ENCODE measurements around the gene GLT1D1.

GLT1D1 gene

GRCh38 chr12:128995619-128996018 is 142.3 kb downstream of the GLT1D1 start:
- DNase-seq (ENCODE audit: low read depth in 1 of 2, low spot score in 1 of 2) = no peak

- no peak for DNase-seq (ENCODE audit: low read depth in 1 of 2, low spot score in 1 of 2)
Observed at GRCh38 chr12:129001826-129002225, 148.5 kb downstream of the GLT1D1 start.

- DNase-seq (ENCODE audit: low read depth in 1 of 2, low spot score in 1 of 2) = no peak
Observed at GRCh38 chr12:129002427-129002826, 149.1 kb downstream of the GLT1D1 start.

GRCh38 chr12:129005416-129005815 is 152.1 kb downstream of the GLT1D1 start:
- no peak for DNase-seq (ENCODE audit: low read depth in 1 of 2, low spot score in 1 of 2)

GRCh38 chr12:129005829-129006228 is 152.6 kb downstream of the GLT1D1 start:
- DNase-seq (ENCODE audit: low read depth in 1 of 2, low spot score in 1 of 2) = no peak

DNA sequence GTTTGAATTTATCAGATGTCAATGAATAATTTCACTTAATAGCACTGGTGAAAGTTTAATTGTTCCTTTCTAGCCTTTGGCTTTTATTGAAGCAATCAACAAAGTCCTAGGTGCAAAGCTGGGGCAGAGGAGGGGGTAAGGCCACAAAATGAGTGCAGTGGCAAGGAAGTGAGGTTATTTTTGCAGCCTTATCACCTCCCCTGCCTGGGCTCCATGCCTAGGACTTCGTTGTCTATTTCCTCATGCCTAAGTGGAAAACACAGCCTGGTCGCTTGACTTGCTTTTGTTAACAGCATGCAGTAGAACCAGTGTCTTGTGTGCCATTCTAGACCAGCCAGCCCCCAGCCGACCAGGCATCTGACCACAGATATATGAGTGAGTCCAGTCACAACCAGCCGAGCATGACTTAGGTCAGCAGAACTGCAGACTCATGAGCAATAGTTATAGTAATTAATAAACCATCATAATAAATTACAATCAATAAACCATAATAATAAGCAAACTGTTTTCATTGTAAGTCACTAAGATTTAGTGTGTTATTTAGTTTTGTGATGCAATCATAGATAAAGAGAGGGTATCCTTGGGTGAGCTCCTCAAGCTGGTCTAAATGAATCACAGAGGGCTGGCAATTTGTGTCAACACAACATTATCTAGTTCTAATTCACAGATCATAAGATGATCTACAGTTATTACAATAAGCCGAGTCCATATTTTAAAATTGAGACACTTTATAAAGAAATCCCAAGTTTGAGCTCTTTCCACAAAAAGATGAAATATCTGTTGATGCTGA is 156.8 kb downstream of the GLT1D1 start:
- DNase-seq (ENCODE audit: low read depth in 1 of 2, low spot score in 1 of 2) = no peak

- no peak for DNase-seq (ENCODE audit: low read depth in 1 of 2, low spot score in 1 of 2)
Observed at GRCh38 chr12:129016159-129016558, 162.9 kb downstream of the GLT1D1 start.

DNA sequence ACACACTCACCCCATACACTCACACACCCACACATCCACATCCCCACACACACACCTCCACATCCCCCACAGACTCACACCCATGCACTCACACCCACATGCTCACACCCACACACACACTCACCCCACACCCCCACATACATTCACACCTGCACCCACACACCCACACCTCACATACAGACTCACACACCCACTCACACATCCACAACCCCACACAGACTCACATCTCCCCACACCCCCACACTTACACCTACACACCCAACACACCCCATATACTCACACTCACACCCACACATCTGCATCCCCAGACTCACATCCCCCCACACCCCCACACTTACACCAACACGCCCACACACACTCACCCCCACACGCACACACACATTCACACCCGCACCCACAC is 171.8 kb downstream of the GLT1D1 start:
- no peak for DNase-seq (ENCODE audit: low read depth in 1 of 2, low spot score in 1 of 2)

- DNase-seq (ENCODE audit: low read depth in 1 of 2, low spot score in 1 of 2) = no peak
Observed at GRCh38 chr12:129028844-129029243, 175.6 kb downstream of the GLT1D1 start.

Measured in stimulated activated CD4-positive, alpha-beta T cell treated with anti-CD3 and anti-CD28 coated beads, Interleukin-15, amount 100 ng/mL, for 1 hour (primary cell).